Lower lobe of right lung (tissue), 2 donors: ENCODE measurements around the gene FLCN. TPM values are rescaled to one million over a fixed set of nuclear protein-coding genes. Genes with fewer than 3 reads are reported as not detected.
A peak's percentile ranks its signal among the peaks of the same experiment; 100 is the strongest.

Source experiments
- ATAC-seq, 2 donors: fragments of 200-7000 bp; cut with Tn5 transposase; one replicate each; pipeline ENCODE4 v1.9.1; 2020 to 2022; ENCODE audit warnings: mild to moderate bottlenecking in 2 of 2, moderate library complexity in 2 of 2
- DNase-seq: peaks from one replicate; pipeline ENCODE4 v3.0.0-alpha.2; 2020
- H3K27ac ChIP-seq: fragments of 200-600 bp; one replicate; pipeline ENCODE4 v1.8.0; 2022
- H3K27me3 ChIP-seq: fragments of 200-600 bp; one replicate; pipeline ENCODE4 v1.8.0; 2022; ENCODE audit warnings: low read depth
- H3K36me3 ChIP-seq: fragments of 200-600 bp; one replicate; pipeline ENCODE4 v1.8.0; 2022; ENCODE audit warnings: mild to moderate bottlenecking
- H3K4me1 ChIP-seq: fragments of 200-600 bp; one replicate; pipeline ENCODE4 v1.8.0; 2022
- H3K4me3 ChIP-seq: fragments of 200-600 bp; one replicate; pipeline ENCODE4 v1.8.0; 2022; ENCODE audit warnings: mild to moderate bottlenecking
- H3K9me3 ChIP-seq: fragments of 200-600 bp; one replicate; pipeline ENCODE4 v1.8.0; 2022
- intact Hi-C: fragments of 100-400 bp; cut with DNase I; formaldehyde crosslinking; loops from one replicate; pipeline ENCODE4 v1.11.0; 2022
- total RNA-seq: library from RNA; stranded (reverse); fragmentation: NEBNext Ultra II Directional; extraction: Animal tissue kit (Norgen Biotek cat#: 25700); gene quantifications from one replicate; pipeline ENCODE4 v1.2.1, GENCODE V29; 2021
- TF ChIP-seq, protein P1 (sequence below): fragments of 200-600 bp; IDR thresholded peaks from one replicate; pipeline ENCODE4 v1.8.0; 2022; ENCODE audit warnings: antibody characterized with exemption, mild to moderate bottlenecking
- donor health status: DM: no; HTN: yes; CAD: no; lungs with severe emphysema.

Gene FLCN
- total RNA-seq, 1 donor from 2014 or later = 92.6 TPM

GRCh38 chr17:17235212-17236174, 1.5 kb downstream of the FLCN start:
- intact Hi-C loops = no loop called here
- peak; percentile 50 to 66 for ATAC-seq
- Histone ChIP-seq H3K36me3 (peaks cover 27% of the 10 kb centered on the region), H3K4me1 (peaks cover 29% of the 10 kb centered on the region), H3K9me3 (no peaks in the 10 kb centered on the region), H3K4me3 (peak overlapping the region; percentile 100), H3K27ac (peak overlapping the region; percentile 100), H3K27me3 (no peaks in the 10 kb centered on the region)
- TF ChIP-seq, protein P1, sequence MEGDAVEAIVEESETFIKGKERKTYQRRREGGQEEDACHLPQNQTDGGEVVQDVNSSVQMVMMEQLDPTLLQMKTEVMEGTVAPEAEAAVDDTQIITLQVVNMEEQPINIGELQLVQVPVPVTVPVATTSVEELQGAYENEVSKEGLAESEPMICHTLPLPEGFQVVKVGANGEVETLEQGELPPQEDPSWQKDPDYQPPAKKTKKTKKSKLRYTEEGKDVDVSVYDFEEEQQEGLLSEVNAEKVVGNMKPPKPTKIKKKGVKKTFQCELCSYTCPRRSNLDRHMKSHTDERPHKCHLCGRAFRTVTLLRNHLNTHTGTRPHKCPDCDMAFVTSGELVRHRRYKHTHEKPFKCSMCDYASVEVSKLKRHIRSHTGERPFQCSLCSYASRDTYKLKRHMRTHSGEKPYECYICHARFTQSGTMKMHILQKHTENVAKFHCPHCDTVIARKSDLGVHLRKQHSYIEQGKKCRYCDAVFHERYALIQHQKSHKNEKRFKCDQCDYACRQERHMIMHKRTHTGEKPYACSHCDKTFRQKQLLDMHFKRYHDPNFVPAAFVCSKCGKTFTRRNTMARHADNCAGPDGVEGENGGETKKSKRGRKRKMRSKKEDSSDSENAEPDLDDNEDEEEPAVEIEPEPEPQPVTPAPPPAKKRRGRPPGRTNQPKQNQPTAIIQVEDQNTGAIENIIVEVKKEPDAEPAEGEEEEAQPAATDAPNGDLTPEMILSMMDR = no peak
- DNase-seq = no peak

- intact Hi-C loops = no loop called here
- DNase-seq (no peak), ATAC-seq (no peak)
- Histone ChIP-seq H3K27ac (no peak overlapping the region), H3K36me3 (peaks cover 59% of the 10 kb centered on the region), H3K4me3 (no peak overlapping the region), H3K9me3 (no peaks in the 10 kb centered on the region), H3K4me1 (peaks cover 24% of the 10 kb centered on the region), H3K27me3 (no peaks in the 10 kb centered on the region)
- TF ChIP-seq, protein P1 = no peak
These were observed 4.7 kb downstream of the FLCN start for GRCh38 chr17:17232303-17232621.

DNA sequence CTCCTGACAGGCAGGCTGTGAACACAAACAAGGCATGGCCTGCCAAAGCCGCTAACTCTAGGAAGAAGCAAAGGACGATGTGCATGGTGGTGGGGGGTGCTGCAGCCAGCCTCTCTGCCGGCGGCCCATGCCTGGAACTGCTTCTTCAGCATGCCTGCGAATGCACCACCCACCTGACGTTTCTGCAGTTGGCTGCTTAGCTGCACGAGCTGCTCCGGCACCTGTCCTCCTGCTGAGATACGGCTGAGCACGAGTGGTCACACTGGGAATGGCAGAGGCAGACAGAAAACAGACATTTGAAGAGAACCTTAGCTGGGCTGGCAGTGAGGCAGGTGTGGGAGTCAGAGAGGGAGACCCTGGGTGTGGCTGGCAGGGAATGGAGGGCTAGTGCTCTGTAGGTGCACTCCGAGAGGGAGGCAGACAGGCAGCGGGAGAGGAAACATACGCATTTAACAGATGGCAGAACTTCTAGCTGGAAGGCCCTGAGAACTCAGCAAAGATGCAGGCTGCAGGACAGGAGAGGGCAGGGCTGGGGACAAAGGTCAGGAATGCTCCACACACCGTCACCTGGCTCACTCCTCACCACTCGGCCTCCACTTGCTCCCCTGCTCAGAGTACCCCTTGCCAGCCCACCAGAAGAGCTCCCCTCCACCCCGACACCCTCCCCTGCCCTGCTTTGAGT, 5.2 kb downstream of the FLCN start:
- Histone ChIP-seq H3K27ac (no peak overlapping the region), H3K36me3 (peaks cover 64% of the 10 kb centered on the region), H3K4me1 (peaks cover 24% of the 10 kb centered on the region), H3K4me3 (no peak overlapping the region), H3K27me3 (no peaks in the 10 kb centered on the region), H3K9me3 (no peaks in the 10 kb centered on the region)
- DNase-seq (no peak), ATAC-seq (no peak)
- TF ChIP-seq, protein P1 = no peak
- intact Hi-C loops = no loop called here

DNA sequence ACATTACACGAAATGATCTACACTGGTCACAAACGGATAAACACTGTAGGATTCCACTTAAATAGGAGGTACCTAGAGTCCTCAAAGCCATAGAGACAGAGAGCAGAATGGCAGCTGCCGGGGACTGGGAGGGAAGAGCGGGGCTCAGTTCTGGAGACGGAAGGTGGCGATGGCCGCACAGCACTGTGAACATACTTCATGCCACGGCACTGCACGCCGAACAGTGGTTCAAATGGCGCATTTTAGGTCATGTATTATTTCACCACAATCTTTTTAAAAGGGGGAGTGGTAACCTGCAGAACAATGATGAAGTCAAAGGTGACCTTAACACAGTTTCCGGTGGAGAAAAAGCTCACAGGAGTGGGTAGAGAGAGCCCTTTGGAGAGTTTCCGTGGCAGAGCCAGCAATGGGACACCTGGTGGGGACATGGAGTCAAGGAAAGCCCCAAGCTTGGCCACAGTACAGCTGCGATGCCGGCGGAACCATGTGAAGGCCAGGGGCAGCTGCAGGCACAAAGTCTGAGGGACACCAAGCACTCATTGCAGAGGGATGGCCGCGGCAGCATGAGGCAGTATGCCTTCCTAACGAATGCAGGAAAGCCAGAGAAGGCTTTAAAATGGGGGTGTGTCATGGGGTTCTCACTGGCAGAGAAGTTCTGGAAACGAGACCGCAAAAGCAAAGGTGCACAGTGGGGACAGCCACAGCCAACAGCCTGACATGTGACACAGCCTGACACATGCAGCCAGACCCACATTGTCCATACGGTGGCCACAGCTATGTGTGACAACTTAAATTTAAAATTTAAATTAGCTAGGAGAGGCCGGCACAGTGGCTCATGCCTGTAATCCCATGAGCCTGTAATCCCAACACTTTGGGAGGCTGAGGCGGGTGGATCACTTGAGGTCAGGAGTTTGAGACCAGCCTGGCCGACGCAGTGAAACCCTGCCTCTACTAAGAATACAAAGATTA, 7.3 kb downstream of the FLCN start:
- intact Hi-C loops = no loop called here
- H3K9me3 ChIP-seq = no peaks in the 10 kb centered on the region
- no peak for ATAC-seq

More for the DNA sequence above, 7.3 kb downstream of the FLCN start:
- TF ChIP-seq, protein P1 = no peak
- no peaks in the 10 kb centered on the region for H3K27me3 ChIP-seq
- no peak for DNase-seq
- peaks cover 6% of the 10 kb centered on the region for H3K4me1 ChIP-seq
- H3K36me3 ChIP-seq = peaks cover 85% of the 10 kb centered on the region
- no peak overlapping the region for H3K4me3 ChIP-seq
- no peak overlapping the region for H3K27ac ChIP-seq
